Vagina (tissue), 2 donors: ENCODE measurements around the gene KRT81.

ENCODE experiments used
- POLR2A ChIP-seq, 2 donors: fragments of 450-650 bp; IDR thresholded peaks; one replicate each; pipeline ENCODE4 v1.6.1; 2017; ENCODE audit warnings: antibody characterized with exemption in 2 of 2, mild to moderate bottlenecking in 2 of 2, moderate library complexity in 2 of 2
- TF ChIP-seq, protein P1 (sequence below), 3 experiments: fragments of 450-650 bp in 2 of 3; fragments of 200-600 bp in 1 of 3; sonication (generic) in 1 of 3; IDR thresholded peaks; one replicate each; pipeline ENCODE4 v1.5.1; 2017 to 2019; ENCODE audit warnings: antibody characterized with exemption in 3 of 3, mild to moderate bottlenecking in 2 of 3, moderate library complexity in 2 of 3

DNA sequence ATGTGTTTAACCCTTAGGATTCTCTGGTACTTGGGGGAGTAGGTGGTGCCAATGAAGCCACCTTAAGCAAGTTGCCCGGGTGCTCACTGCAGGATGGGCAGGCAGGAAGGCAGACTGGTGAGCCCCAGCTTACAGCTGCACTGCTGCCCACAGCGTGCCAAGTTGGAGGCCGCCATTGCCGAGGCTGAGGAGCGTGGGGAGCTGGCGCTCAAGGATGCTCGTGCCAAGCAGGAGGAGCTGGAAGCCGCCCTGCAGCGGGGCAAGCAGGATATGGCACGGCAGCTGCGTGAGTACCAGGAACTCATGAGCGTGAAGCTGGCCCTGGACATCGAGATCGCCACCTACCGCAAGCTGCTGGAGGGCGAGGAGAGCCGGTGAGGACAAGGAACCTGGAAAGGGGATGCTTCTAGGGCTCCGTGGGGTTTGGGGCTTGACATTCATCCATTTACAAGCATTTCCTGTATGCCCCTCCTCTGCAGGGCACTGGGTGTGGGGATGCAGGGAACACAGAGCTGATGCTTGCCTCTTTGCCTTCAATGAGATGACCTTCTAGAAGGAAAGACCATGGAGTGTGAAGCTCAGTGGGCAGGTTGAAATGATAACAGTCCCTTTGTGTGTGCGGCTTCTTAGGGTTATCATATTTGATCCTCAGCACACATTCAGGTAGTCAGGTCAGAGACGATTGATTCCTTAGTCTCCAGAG, 45.9 kb downstream of the KRT81 start:
- TF ChIP-seq, protein P1, sequence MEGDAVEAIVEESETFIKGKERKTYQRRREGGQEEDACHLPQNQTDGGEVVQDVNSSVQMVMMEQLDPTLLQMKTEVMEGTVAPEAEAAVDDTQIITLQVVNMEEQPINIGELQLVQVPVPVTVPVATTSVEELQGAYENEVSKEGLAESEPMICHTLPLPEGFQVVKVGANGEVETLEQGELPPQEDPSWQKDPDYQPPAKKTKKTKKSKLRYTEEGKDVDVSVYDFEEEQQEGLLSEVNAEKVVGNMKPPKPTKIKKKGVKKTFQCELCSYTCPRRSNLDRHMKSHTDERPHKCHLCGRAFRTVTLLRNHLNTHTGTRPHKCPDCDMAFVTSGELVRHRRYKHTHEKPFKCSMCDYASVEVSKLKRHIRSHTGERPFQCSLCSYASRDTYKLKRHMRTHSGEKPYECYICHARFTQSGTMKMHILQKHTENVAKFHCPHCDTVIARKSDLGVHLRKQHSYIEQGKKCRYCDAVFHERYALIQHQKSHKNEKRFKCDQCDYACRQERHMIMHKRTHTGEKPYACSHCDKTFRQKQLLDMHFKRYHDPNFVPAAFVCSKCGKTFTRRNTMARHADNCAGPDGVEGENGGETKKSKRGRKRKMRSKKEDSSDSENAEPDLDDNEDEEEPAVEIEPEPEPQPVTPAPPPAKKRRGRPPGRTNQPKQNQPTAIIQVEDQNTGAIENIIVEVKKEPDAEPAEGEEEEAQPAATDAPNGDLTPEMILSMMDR (IDR thresholded peaks at IDR 0.05) = no peak
- TF ChIP-seq POLR2A (IDR thresholded peaks at IDR 0.05) = no peak
